ENCODE measurements around the gene VENTX.
A peak's percentile ranks its signal among the peaks of the same experiment; 100 is the strongest.
"Not testable (repeated sequence)": the region's sequence is repeated elsewhere in the genome, so short reads cannot be mapped to it uniquely, and the experiment has no call there.

The VENTX gene

DNA sequence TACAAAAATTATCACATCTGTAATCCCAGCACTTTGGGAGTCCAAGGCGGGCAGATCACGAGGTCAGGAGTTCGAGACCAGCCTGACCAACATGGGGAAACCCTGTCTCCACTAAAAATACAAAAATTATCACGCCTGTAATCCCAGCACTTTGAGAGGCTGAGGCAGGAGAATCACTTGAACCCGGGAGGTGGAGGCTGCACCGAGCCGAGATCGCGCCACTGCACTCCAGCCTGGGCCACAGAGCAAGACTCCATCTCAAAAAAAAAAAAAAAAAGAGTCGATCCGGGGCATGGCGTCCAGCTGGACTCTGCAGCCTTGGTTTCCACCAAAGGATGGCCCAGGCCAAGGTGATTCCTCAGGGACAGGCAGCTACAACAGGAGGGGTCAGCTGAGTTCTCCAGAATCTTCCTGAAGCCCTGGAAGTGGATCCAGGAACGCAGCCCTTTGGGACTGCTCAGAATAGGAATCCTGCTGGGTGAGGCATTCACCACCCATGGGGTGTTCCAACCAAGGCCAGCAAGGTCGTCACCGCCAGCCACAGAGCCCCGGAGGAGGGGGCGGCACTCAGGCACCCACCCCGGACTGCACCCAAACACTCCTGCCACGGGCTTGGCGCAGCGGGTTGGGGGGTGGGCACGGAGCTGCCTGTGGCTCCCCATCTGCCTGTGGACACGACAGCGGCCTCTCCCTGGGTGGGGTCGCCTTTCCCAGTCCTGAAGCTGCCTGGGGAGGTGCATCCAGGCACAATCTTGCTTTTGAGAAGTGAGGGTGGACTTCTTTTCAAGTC is 19.7 kb upstream of the VENTX start:
- no peak for DNase-seq

DNA sequence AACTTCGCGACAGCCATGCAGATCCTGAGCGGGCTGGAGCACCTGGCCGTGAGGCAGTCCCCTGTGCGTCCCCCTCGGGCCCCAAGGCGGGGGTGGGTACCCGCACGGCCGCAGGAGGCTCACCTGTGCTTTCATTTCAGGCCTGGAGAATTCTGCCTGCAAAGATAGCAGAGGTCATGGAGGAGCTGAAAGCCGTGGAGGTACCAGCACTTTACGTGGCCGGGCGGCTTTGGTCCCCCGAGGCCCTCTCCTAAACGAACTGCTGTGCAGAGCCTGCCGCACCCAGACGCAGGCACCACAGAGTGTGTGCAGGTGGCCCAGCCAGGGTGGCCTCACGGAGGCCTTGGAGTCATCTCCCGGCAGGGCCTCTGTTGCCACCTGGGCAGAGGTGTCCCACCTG is 18.8 kb upstream of the VENTX start:
- no peak for DNase-seq

- no peak for DNase-seq
Measured at GRCh38 chr10:133219782-133220181, 17.9 kb upstream of the VENTX start.

DNA sequence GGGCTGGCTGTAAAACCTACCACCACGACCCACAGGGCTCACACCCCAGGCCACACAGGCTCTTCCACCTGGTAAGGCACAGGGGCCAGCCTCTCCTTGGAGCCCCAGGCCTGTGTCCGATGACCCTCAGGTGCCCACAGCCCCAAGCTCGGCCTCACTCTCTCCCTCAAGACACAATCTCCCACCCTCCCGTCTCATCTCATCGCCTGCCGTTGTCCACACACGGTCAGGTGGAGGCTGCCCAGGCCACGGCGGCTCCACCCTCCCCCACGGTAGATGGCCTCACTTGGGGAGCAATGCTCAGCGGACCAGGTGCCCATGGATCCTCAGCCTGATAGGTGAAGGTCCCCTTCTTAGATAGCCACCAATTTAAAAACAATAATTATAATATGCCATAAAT is 16.3 kb upstream of the VENTX start:
- DNase-seq = no peak

- DNase-seq = not testable (repeated sequence)
Measured at GRCh38 chr10:133221756-133222155, 15.9 kb upstream of the VENTX start.

- DNase-seq = no peak
Measured at GRCh38 chr10:133224076-133224475, 13.6 kb upstream of the VENTX start.

DNA sequence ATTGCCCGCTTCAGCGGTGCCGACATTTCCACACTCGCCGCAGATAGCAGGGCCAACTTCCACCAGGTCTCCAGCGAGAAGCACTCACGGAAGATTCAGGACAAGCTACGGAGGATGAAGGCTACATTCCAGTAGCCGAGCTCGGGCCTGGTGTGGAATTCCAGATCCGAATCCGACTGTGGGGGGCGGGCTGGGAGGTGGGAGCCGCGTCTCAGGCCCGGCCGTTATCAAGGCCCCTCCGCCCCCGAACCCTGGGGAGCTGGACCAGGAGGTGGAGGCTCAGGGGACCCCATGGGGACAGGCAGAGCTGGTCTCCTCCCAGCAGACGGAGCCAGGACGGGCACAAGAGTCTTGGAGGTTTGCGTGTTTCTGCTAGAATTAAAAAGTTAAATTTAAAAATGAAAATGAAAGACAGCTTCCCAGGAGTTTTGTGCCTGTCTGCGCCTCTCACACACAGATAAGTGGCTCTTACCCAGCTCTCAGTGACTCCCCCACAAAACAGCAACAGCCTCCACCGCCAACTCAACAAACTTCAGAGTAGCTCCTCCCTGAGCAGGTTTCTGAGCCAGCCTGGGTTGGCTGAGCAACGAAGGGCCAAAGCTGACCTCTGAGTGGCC is 12.8 kb upstream of the VENTX start:
- DNase-seq = no peak

DNA sequence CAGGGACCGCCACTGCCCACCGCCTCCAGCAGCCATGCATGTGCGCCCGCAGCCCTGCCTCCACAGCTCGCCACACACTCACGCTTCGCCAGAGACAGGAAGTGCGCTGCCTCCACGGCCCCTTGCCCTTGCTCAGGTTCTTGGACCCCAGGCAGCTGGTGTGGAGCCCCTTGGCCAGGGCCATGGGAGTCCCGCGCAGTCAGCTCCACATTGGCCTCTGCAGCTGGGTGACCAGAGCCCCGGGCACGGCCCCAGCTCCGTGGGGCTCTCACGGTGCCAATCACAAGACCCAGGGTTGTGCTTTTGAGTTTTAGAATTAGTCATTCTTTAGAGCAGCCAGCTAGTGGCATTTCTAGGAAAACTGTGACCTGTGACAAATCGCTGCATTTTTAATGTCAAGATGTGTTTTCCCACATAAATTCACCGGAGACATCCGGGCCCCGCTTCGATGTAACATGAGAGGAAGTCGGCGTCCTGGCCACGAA is 11.9 kb upstream of the VENTX start:
- peak; percentile 26 to 40 for DNase-seq

DNA sequence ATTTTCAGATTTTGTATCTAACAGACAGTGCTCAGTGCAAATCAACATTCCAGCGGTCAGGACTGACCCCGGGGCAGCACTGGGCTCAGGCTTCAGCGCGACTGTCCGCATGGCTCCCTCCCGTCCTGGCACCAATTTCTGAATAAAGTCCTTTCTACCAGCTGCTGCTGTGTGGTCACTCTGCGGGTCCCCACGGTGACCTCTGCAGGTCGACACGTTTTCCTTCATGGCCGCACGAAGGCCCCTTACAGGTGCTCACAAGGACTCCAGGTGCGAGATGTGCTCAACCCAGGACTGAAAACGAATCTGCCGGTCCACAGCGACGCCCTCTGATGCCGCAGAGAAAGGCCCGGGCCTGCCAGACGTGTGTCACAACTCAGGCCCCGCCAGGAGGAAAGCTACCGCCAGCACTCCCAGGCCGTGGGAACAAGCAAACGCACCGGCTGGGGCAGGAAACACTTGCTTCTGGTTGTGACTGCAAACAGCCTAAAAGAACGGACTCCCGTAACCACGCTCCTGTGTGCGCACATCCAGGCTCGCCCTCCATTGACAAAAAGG is 11.3 kb upstream of the VENTX start:
- peak in 1 of 2 experiments; percentile 36 for DNase-seq

- DNase-seq = no peak
Measured at GRCh38 chr10:133227256-133227655, 10.4 kb upstream of the VENTX start.

DNA sequence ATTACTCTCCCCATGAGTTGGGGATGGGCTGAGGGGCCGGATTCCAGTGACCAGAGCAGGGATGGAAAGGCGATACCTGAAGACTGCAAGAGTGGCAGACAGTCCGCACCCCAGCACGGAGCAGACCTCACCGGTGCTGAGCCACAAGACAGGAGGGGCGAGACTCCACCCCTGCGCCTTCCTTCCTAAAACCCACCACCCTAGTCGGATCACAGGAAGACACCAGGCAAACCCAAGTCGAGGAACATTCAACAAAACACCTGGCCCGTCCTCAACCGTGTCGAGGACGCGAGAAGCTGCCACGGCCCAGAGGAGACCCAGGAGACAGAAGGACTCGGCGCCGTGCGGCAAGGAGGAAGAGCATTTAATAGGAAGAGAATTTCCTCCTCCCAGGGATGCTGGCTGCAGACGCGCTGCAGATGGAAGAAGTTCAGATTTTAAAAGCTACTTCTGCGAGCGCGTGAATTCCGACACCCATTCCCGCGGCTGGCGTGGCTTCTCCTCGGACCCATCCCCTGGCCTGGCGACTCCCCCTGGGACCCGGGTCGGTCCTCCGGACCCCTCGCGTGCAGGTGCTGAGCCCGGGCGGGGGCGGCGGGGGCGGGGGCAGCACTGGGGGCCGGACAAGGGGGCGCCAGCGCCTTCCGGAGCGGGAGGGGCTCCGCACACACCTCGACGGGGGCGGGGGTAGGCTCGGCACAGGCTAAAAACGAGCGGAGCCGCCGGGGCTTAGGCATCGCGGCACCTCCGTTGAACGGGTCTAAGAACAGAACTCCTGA is 8.2 kb upstream of the VENTX start:
- no peak for DNase-seq

- no peak for DNase-seq
Measured at GRCh38 chr10:133230044-133230361, 7.7 kb upstream of the VENTX start, which contains the start of gene UTF1. UTF1 (plus strand) TSS chr10:133230217; CDS start chr10:133230289, 72 bp downstream.

DNA sequence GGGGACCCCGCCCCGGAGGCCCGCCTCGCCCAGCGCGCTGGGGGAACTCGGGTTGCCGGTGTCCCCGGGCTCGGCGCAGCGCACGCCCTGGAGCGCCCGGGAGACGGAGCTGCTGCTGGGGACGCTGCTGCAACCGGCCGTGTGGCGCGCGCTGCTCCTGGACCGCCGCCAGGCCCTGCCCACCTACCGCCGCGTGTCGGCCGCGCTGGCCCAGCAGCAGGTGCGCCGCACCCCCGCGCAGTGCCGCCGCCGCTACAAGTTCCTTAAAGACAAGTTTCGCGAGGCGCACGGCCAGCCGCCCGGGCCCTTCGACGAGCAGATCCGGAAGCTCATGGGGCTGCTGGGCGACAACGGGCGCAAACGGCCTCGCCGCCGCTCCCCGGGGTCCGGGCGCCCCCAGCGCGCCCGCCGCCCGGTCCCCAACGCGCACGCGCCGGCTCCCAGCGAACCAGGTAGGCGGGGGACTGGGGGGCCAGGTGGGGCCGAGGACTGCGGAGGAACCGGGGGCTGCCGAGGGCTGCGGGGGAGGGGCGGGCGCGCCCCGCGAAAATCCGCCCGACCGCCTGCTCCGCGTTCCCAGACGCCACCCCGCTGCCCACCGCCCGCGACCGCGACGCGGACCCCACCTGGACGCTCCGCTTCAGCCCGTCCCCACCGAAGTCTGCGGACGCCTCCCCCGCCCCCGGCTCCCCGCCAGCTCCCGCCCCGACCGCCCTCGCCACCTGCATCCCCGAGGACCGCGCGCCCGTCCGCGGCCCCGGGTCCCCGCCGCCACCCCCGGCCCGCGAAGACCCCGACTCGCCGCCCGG is 7.1 kb upstream of the VENTX start:
- peak in 1 of 2 experiments; percentile 25 for DNase-seq

GRCh38 chr10:133231244-133231945 is 6.3 kb upstream of the VENTX start:
- DNase-seq = no peak

DNA sequence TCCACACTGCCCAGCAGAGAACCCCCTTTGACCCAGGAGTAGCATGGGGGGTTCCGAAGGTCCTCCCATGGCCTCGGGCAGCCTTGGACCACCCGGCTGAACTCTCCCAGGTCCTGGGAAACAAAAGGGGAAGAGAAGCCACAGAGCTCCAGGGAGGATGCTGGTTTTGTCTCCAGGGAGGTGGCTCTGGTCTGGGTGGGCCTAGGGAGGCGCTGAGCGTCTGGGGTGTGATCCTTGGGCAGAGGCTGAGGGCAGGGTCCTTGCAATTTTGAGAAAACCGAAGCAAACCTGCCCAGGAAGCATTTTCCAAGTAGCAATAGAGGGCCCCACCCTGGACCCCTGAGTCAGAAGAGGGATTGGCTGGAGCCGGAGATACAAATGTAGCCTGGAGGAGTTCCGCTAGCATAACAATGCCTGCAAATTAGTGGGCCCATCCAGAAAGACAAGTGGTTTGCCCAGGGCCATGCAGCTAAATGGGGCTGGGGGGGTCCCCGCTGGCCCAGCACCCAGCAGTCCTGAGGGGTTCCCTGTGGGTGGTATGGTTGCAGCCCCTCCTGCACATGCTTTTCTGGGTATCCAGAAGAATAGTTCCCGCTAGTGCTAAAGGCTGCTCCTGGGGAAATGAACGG is 5.6 kb upstream of the VENTX start:
- DNase-seq = no peak

DNA sequence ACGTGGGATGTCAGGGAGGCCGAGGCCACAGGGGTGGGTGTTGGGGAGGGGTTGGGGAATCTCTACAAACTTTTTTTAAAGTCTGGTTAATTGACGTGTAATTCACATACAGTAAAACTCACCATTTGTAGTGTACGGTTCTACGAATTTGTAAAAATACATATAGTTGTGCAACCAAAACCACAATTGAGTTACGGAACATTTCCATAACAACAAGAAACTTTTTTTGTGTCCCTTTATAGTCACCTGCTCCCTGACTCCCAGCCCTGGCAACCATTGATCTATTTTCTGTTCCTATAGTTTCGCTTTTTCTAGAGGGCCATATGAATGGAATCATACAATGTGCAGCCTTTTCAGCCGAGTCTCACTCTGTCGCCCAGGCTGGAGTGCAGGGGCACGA is 2.9 kb upstream of the VENTX start:
- DNase-seq = not testable (repeated sequence)

DNA sequence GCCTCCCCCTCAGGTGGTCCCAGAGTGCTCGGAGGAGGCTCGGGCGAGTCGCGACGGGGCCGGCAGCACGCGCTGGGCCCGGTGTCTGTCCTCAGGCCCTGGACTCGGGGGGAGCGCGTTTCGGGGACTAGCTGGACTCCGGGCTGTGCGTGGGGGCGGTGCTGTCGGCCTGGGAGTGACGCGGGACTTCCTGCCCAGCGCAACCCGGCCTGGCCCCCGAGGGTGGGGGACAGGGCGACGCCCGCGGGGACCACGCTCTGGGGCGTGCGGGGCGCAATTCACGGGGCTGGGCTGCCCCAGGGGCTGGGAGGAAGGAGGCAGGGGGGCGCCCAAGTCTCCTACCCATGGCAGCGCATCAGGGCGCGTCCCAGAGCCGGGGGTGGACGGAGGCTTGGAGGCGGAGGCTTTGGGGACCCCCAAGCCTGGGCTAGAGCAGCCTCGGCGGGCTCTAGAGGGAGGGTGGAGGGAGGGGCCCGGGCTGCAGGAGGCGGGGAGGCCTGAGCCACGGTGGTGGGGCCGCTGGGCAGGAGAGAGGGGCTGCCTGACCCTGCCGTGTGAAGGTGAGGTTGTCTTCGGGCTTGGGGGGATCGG is 2.3 kb upstream of the VENTX start:
- DNase-seq = no peak

DNA sequence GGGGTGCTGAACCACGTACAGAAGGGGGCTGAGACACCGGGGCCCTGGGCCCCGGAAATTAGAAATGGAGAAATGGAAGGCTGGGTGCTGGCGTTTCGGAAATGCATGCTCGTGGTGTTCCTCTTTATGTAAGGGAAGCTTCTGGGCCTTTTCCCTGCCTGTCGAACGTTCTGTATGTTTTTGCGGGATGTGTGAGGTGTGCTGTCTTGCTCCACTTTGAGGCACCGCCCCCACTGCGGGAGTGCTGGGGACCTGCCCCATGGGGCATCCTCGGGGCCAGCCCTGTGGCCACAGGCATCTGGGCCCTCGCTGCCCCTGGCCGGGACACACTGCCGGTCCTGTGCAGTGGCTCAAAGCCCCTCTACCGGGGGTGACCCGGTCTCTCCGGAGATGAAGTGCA is 1.7 kb upstream of the VENTX start:
- DNase-seq = no peak

DNA sequence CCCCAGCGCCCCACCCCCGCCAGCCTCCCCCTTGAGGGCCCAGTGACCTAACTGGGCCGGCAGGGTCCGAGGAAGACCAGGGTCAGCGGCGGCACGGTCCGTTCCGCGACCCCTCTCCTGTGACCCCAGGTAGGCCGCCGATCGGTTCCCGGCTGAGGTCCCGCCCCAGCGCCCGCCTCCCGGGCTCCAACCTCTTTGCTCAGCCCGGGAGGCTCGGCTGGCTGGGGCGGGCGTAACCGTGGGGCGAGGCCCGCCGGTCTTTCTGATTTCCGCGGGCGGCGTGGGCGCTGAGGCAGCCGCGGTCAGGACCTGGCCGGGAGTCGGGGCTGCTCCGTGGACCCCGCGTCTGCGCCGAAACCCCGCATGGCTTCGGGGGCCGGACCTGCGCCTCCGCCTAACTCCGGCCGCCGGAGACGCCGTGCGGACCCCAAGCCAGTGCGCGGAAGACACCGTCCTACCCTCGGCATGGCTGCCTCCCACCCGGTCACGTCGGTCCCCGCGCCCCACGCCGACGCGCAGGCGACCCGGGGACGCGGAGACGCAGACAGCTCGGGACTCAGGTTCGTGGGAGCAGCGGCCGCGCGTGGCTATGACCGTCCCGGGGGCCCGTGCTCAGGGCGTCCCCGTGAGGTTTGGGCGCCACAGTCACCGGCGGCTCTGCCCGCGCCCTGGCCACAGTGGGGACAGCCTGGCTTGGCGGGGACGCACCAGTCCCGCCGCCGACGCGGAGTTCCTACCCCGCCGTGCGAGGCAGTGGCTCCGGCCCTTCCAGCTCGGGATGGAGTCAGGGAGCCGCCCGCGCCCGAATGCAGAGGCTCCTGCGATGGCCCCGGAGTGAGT is 1.0 kb upstream of the VENTX start:
- no peak for DNase-seq

DNA sequence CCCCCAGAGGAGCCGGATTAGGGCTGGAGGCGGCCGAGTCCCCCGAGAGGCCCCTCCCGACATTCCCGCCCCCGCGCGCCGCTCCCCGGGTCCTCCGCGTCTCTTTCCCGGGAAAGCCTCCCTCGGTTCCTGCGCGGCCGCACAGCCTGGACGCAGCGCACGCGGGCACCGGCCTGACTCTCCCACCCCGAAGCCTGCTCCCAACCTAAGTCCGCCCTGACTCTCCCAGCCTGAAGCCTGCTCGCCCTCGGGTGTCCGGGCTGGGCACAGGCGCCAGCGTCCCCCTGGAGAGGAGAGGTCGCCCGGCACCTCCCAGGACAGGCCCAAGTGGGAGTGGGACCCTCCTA is 441 bp upstream of the VENTX start:
- no peak for DNase-seq
